GM18951 (cell line): ENCODE data around the gene KBTBD13.
"Not testable (repeated sequence)": the region's sequence is repeated elsewhere in the genome, so short reads cannot be mapped to it uniquely, and the experiment has no call there.

Source experiments
- POLR2A ChIP-seq: IDR thresholded peaks from 4 replicates; pipeline ENCODE4 v1.6.1; 2011; ENCODE audit warnings: mild to moderate bottlenecking; ENCODE audit not compliant: insufficient read length, insufficient read depth; ENCODE audit errors: extremely low read depth
- in situ Hi-C: fragments of 300-500 bp; cut with MboI; formaldehyde crosslinking; loops from one replicate; pipeline ENCODE4 v1.12.0; 2022; ENCODE audit warnings: low sequenced_read_pairs, mixed read lengths, inconsistent platforms; ENCODE audit not compliant: unreplicated experiment

KBTBD13 gene

GRCh38 chr15:65066635-65067316 lies 9.8 kb upstream of the KBTBD13 start:
- no peak for TF ChIP-seq POLR2A
- in situ Hi-C loops = no loop called here

GRCh38 chr15:65067317-65067644 lies 9.3 kb upstream of the KBTBD13 start:
- no peak for TF ChIP-seq POLR2A
- in situ Hi-C loops = no loop called here

DNA sequence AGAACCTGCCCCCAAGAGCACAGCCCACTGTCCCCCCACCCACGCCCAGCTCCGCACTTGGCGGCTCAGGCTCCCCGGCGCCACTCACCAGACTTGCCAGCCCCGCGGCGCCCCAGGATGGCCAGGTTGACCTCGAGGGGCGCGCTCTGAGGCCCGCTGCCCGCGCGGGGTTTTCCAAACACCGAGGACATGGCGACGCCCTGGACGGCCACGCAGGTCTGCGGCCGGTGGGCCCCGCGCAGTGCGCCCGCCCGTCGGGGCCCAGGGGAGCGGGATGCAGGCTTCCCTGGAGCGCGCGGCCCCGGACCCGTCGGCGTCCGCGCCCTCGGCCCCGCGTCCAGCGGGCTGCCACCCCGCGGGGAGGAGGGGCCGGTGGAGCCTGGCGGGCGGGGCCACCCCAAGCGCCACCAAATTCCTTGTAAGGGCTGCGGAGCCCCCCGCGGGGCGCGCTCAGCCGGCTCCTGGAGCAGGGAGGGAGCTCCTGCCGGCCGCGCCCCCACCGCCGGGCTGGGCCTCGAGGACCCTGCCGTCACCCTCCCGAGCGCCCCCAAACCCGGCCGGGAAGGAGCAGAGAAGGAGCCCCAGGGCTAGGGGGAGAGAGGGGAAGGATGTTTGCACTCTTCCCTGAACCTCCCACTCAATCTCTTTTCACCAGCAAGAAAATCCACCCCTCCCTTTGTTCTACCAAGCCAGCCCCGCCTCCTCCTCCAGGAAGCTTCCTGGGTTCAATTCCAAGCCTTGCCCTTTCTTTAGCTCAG lies 8.7 kb upstream of the KBTBD13 start, which contains the start of gene RASL12:
RASL12 (minus strand) TSS at position 347 of the 758 bp plus-strand sequence; CDS start at position 191, 156 bp downstream.
- no peak for TF ChIP-seq POLR2A

GRCh38 chr15:65068403-65068788 lies 8.2 kb upstream of the KBTBD13 start:
- in situ Hi-C loops = no loop called here
- no peak for TF ChIP-seq POLR2A

More for the DNA sequence above, 8.7 kb upstream of the KBTBD13 start, which contains the start of gene RASL12:
- in situ Hi-C loops = no loop called here

DNA sequence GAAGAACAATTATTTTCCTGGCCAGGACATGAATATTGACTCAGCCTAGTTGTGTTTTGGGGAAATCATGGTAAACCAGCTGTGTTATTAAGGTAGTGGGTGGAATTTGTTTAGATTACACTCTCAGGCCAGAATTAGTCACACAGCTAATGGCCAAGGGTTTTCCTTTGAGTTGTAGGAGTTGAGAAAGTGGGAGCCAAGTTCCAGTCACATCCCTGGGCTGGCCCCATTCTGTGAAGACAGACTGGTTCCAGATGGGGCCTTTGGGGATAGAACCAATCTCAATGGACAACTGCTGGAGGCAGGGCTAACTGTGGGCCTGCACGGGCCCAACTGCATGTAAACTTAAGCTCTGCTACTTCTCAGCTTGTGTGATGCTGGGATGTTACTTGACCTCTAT lies 7.4 kb upstream of the KBTBD13 start:
- no peak for TF ChIP-seq POLR2A
- in situ Hi-C loops = no loop called here

DNA sequence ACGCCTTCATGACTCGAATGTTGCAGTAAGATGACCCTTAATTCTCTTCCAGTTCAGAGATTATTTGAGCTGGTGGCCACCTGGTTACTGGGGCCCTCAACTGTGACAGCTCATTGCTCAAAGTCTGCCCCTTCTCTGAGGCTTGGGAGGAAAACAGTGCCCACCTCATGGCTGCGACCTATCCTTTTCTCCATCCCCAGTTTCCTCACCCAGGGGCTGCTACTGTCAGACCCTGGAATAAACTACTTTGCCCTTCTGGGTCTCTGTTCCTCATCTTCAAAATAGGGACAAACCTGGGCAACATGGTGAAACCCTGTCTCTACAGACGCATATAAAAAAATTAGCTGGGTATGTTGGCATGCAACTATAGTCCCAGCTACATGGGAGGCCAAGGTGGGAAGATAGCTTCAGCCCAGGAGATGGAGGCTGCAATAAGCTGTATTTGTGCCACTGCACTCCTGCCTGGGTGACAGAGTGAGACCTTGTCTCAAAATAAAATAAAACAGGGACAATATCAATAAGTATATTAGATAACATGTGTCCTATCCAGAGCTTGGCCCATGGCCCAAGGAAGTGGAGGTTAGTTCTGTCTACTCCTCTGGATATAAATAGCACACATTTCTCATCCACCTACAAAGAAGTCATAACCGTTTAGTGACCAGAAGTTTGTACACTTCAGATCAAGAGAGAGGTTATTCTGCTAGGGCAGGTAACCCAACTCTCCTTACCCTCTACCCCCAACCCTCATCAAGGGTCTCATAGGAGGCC lies 6.6 kb upstream of the KBTBD13 start:
- in situ Hi-C loops = no loop called here

GRCh38 chr15:65071381-65071811 lies 5.2 kb upstream of the KBTBD13 start:
- TF ChIP-seq POLR2A = no peak
- in situ Hi-C loops = no loop called here

More for the DNA sequence above, 6.6 kb upstream of the KBTBD13 start:
- no peak for TF ChIP-seq POLR2A

DNA sequence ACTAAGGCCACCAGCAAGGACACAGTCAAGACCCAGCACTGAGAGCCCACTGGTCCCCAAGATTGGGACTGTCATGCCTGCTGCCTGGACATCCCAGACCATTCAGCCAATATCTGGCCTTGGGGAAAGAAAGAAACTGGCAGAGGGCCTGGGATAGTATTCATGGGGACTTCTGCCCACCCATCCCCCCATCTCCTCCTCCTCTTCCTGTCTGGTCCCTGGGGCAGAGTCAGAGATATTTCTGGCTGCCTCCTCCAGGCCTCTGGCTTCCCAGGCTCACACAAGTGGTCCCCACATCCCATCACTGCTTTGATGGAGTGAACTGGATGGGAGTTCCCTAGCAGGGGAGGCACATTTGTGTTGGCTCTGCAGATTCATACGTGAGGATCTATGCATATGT lies 4.5 kb upstream of the KBTBD13 start:
- in situ Hi-C loops = no loop called here
- TF ChIP-seq POLR2A = no peak

DNA sequence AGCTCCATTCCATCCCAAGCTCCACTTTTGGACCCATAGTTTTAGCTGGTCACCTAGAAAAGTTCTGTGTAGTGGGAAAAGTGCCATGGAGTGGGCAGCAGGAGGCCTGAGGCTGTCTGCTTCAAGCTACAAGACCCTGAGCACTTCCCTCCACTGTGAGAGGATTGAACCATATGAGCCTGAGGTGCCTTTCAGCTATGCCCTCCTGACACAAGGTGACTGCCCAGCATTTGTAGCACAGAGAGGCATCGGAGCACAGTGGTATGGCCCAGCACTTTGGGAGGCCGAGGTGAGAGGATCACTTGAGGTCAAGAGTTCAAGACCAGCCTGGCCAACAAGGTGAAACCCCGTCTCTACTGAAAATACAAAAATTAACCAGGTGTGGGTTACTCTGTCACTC lies 3.9 kb upstream of the KBTBD13 start:
- in situ Hi-C loops = no loop called here

DNA sequence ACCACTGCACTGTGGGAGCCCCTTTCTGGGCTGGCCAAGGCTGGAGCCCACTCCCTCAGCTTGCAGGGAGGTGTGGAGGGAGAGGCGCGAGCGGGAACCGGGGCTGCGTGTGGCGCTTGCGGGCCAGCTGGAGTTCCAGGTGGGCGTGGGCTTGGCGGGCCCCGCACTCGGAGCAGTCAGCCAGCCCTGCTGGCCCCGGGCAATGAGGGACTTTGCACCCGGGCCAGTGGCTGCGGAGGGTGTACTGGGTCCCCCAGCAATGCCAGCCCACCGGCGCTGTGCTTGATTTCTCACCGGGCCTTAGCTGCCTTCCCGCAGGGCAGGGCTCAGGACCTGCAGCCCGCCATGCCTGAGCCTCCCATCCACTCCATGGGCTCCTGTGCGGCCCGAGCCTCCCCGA lies 1.6 kb upstream of the KBTBD13 start:
- in situ Hi-C loops = not testable (repeated sequence)

More for the DNA sequence above, 3.9 kb upstream of the KBTBD13 start:
- TF ChIP-seq POLR2A = no peak

- in situ Hi-C loops = not testable (repeated sequence)
Measured at GRCh38 chr15:65075607-65076395, 745 bp upstream of the KBTBD13 start.

GRCh38 chr15:65077291-65077980 lies 890 bp downstream of the KBTBD13 start:
- TF ChIP-seq POLR2A = no peak
- in situ Hi-C loops = no loop called here

DNA sequence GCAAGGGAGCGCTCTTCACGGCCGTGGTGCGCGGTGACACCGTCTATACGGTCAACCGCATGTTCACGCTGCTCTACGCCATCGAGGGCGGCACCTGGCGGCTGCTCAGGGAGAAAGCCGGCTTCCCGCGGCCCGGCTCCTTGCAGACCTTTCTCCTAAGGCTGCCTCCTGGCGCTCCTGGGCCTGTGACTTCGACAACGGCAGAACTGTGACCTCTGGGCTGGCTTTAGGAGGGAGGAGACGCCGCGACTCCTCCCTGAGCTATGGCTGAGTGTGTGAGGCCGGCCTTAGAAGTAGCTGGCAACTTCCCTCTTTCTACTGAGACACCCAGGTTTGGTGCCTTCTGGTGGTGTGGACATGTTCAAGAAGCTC lies 1.4 kb downstream of the KBTBD13 start:
- in situ Hi-C loops = no loop called here
- TF ChIP-seq POLR2A = no peak

DNA sequence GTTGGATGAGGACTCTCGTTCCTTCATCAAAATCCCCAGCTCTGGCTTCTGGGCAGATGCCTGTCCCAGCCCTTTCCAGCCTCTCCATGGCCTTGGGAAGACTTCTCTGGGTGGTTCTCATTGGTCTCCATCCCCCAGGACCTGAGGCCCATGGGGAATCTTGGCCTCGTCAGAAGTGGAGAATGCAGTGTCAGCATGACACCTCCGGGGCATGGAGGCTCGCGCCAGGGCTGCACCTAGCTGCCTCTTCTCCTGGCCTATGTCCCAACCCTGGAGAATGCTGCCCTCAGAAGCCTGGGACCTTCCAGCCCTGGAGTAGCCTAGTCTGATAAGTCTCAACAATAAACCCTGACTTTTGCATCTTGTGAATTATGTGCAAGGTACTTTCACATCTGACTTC lies 3.0 kb downstream of the KBTBD13 start:
- in situ Hi-C loops = no loop called here
- TF ChIP-seq POLR2A = no peak
